Keratinocyte (primary cell): ENCODE results near the gene SLC39A11. TPM values are rescaled to one million over a fixed set of nuclear protein-coding genes. Genes with fewer than 3 reads are reported as not detected.

Experiments used
- DNase-seq: peaks from one replicate; pipeline ENCODE4 v3.0.0-alpha.2; 2011; ENCODE audit warnings: low read depth, missing footprints, low spot score
- FAIRE-seq: peaks from 2 replicates; lab custom pipeline; 2011; peaks lifted over from hg19 to GRCh38; lab: Jason Lieb, UNC
- H2AFZ ChIP-seq: 2 replicates; pipeline ENCODE4 v1.6.0; 2012; ENCODE audit warnings: low read length, control low read depth, inconsistent platforms; ENCODE audit not compliant: control insufficient read depth
- H3K27ac ChIP-seq: 2 replicates; pipeline ENCODE4 v1.5.1; 2011; ENCODE audit warnings: low read length; ENCODE audit not compliant: control insufficient read depth, insufficient read depth
- H3K27me3 ChIP-seq: 3 replicates; pipeline ENCODE4 v1.6.0; 2011; ENCODE audit warnings: low read length; ENCODE audit not compliant: control insufficient read depth, insufficient read depth; ENCODE audit errors: extremely low read depth
- H3K36me3 ChIP-seq, 2 experiments: 2 replicates in 1 of 2; 3 replicates in 1 of 2; pipeline ENCODE4 v1.5.1; 2011; ENCODE audit warnings: low read length in 2 of 2, mild to moderate bottlenecking in 1 of 2; ENCODE audit not compliant: control insufficient read depth in 2 of 2, insufficient read depth in 2 of 2; ENCODE audit errors: extremely low read depth in 1 of 2
- H3K4me1 ChIP-seq: 3 replicates; pipeline ENCODE4 v1.5.1; 2011; ENCODE audit warnings: low read length; ENCODE audit not compliant: control insufficient read depth, insufficient read depth; ENCODE audit errors: extremely low read depth
- H3K4me2 ChIP-seq: 3 replicates; pipeline ENCODE4 v1.6.0; 2011; ENCODE audit warnings: low read depth, low read length; ENCODE audit not compliant: control insufficient read depth, insufficient read depth; ENCODE audit errors: extremely low read depth
- H3K4me3 ChIP-seq, 3 experiments: fragments of 200-600 bp in 1 of 3; sonication (generic) in 1 of 3; 2 replicates in 2 of 3; 3 replicates in 1 of 3; pipeline ENCODE4 v1.5.1; 2011 to 2016; ENCODE audit warnings: low read length in 3 of 3, mild to moderate bottlenecking in 3 of 3, control low read depth in 2 of 3, inconsistent platforms in 1 of 3, low read depth in 1 of 3, mixed read lengths in 1 of 3, mixed run types in 1 of 3, moderate library complexity in 1 of 3; ENCODE audit not compliant: control insufficient read depth in 2 of 3, insufficient read depth in 2 of 3; ENCODE audit errors: extremely low read depth in 1 of 3
- H3K79me2 ChIP-seq: 2 replicates; pipeline ENCODE4 v1.6.0; 2012; ENCODE audit warnings: low read length; ENCODE audit not compliant: control insufficient read depth, insufficient read depth
- H3K9ac ChIP-seq: 3 replicates; pipeline ENCODE4 v1.6.0; 2011; ENCODE audit warnings: low read length; ENCODE audit not compliant: control insufficient read depth, insufficient read depth; ENCODE audit errors: extremely low read depth
- H3K9me1 ChIP-seq: 3 replicates; pipeline ENCODE4 v1.6.0; 2011; ENCODE audit warnings: low read length; ENCODE audit not compliant: control insufficient read depth, insufficient read depth; ENCODE audit errors: extremely low read depth
- H3K9me3 ChIP-seq: 2 replicates; pipeline ENCODE4 v1.5.1; 2012; ENCODE audit warnings: low read depth, low read length; ENCODE audit not compliant: control insufficient read depth
- H4K20me1 ChIP-seq: 3 replicates; pipeline ENCODE4 v1.6.0; 2011; ENCODE audit warnings: low read length; ENCODE audit not compliant: control insufficient read depth, insufficient read depth; ENCODE audit errors: extremely low read depth
- CTCF ChIP-seq, 3 experiments: IDR thresholded peaks in 1 of 3; conservative IDR thresholded peaks in 1 of 3; optimal IDR thresholded peaks in 1 of 3; 2 replicates in 2 of 3; 3 replicates in 1 of 3; pipeline versions ENCODE3 to v1.5.1; 2011; ENCODE audit warnings: low read length in 3 of 3, mild to moderate bottlenecking in 3 of 3, moderate library complexity in 2 of 3, control low read depth in 1 of 3, inconsistent platforms in 1 of 3; ENCODE audit not compliant: insufficient read depth in 2 of 3; ENCODE audit errors: extremely low read depth in 1 of 3
- EZH2 ChIP-seq: IDR thresholded peaks from one replicate; pipeline ENCODE4 v1.6.1; 2012; ENCODE audit warnings: inconsistent platforms, mild to moderate bottlenecking, low read length, moderate library complexity
- dilution Hi-C: fragments of 300-500 bp; cut with MboI; formaldehyde crosslinking; loops from one replicate; pipeline ENCODE4 v1.7.0; 2020; ENCODE audit warnings: low sequenced_read_pairs; ENCODE audit not compliant: extremely low pct_ligation_motif_present
- polyA plus RNA-seq, 5 experiments: library from polyadenylated mRNA; depleted of rRNA in 3 of 5; stranded (reverse) in 3 of 5; stranded (forward) in 1 of 5; unstranded in 1 of 5; fragments of >200 nt; gene quantifications; 1 replicate in 1 of 5; 2 replicates in 3 of 5; 3 replicates in 1 of 5; pipeline versions ENCODE4 v1.2.1 to v1.2.3, GENCODE V29; 2011 to 2012; ENCODE audit warnings: missing spikeins in 2 of 5, low read depth in 1 of 5, low replicate concordance in 1 of 5

The SLC39A11 gene
- polyA plus RNA-seq, 1 donor (not counting 4 experiments of a cell fraction or from before 2014, with no cell fraction given) = 11.5 TPM

GRCh38 chr17:72713701-72714100 lies 378.8 kb downstream of the SLC39A11 start:
- Histone ChIP-seq H3K36me3 (no peaks in the 10 kb centered on the region), H3K79me2 (no peaks in the 10 kb centered on the region), H4K20me1 (no peaks in the 10 kb centered on the region), H3K9me3 (peaks cover 4% of the 10 kb centered on the region), H2AFZ (no peak overlapping the region), H3K9me1 (no peaks in the 10 kb centered on the region), H3K4me3 (no peak overlapping the region), H3K27ac (no peak overlapping the region), H3K4me1 (peaks cover 24% of the 10 kb centered on the region), H3K27me3 (no peaks in the 10 kb centered on the region), H3K9ac (no peak overlapping the region), H3K4me2 (no peak overlapping the region)
- no peak for FAIRE-seq
- no peak for DNase-seq
- TF ChIP-seq CTCF (optimal IDR thresholded peaks at IDR 0.05 in 1 of 3, IDR thresholded peaks at IDR 0.05 in 1 of 3, conservative IDR thresholded peaks at IDR 0.05 in 1 of 3; ENCODE audit: extremely low read depth in 1 of 3, insufficient read depth in 2 of 3, low read length in 3 of 3) (no peak), EZH2 (no peak)
- dilution Hi-C loops = no loop called here

GRCh38 chr17:72711521-72712310 lies 380.8 kb downstream of the SLC39A11 start:
- H3K4me2 ChIP-seq = no peak overlapping the region
- DNase-seq = no peak
- H2AFZ ChIP-seq = no peak overlapping the region
- H3K9me3 ChIP-seq = peaks cover 4% of the 10 kb centered on the region
- no peak for FAIRE-seq
- H3K4me1 ChIP-seq = peaks cover 24% of the 10 kb centered on the region
- peaks cover 0 to 4% of the 10 kb centered on the region in 2 experiments for H3K36me3 ChIP-seq
- no peak overlapping the region for H3K27ac ChIP-seq
- no peaks in the 10 kb centered on the region for H3K27me3 ChIP-seq
- H3K9me1 ChIP-seq = no peaks in the 10 kb centered on the region
- dilution Hi-C loops = no loop called here
- no peaks in the 10 kb centered on the region for H3K79me2 ChIP-seq
- no peak overlapping the region for H3K9ac ChIP-seq
- no peaks in the 10 kb centered on the region for H4K20me1 ChIP-seq
- no peak for TF ChIP-seq EZH2
- TF ChIP-seq CTCF (optimal IDR thresholded peaks at IDR 0.05 in 1 of 3, IDR thresholded peaks at IDR 0.05 in 1 of 3, conservative IDR thresholded peaks at IDR 0.05 in 1 of 3; ENCODE audit: extremely low read depth in 1 of 3, insufficient read depth in 2 of 3, low read length in 3 of 3) = no peak
- H3K4me3 ChIP-seq = no peak overlapping the region
